ENCODE data around the gene FSTL4. TPM values are rescaled to one million over a fixed set of nuclear protein-coding genes. Genes with fewer than 3 reads are reported as not detected.

FSTL4 gene
- polyA plus RNA-seq, 1 of the 3 experiments (the other 2 are of a cell fraction) = not detected

- Histone ChIP-seq H3K79me2 (ENCODE audit: insufficient read depth) (no peaks in the 10 kb centered on the region), H3F3A (replicated peaks; ENCODE audit: insufficient read depth) (no peaks in the 10 kb centered on the region), H3K4me3 (ENCODE audit: low read depth in 2 of 2, low read length in 1 of 2) (no peak overlapping the region), H3K27ac (ENCODE audit: low read depth in 2 of 2, low read length in 1 of 2) (no peak overlapping the region), H3K27me3 (ENCODE audit: insufficient read depth) (no peaks in the 10 kb centered on the region; the same call in 1 of the 2 replicates), H4K20me1 (ENCODE audit: insufficient read depth) (no peaks in the 10 kb centered on the region), H3K9me2 (no peaks in the 10 kb centered on the region), H3K36me3 (replicated peaks in 1 of 2; ENCODE audit: control insufficient read depth in 1 of 2, insufficient read depth in 2 of 2, low read length in 1 of 2) (no peaks in the 10 kb centered on the region), H3K9ac (no peak overlapping the region), H3K4me1 (ENCODE audit: control insufficient read depth in 1 of 2, insufficient read depth in 2 of 2, low read depth in 1 of 2, low read length in 1 of 2) (no peaks in the 10 kb centered on the region), H3K4me2 (no peak overlapping the region), H2AFZ (ENCODE audit: low read depth) (no peak overlapping the region), H3K9me3 (no peaks in the 10 kb centered on the region)
- no peak for TF ChIP-seq EZH2phosphoT487 (IDR thresholded peaks at IDR 0.05; ENCODE audit: borderline replicate concordance, low read depth)
- TF ChIP-seq TEAD4 (IDR thresholded peaks at IDR 0.05; ENCODE audit: borderline replicate concordance, insufficient read depth) = no peak
- no peak for TF ChIP-seq IRF3 (IDR thresholded peaks at IDR 0.05; ENCODE audit: low read depth, low read length)
- no peak for TF ChIP-seq REST (IDR thresholded peaks at IDR 0.05; ENCODE audit: low read depth, low read length)
- TF ChIP-seq GABPA (IDR thresholded peaks at IDR 0.05; ENCODE audit: low read depth) = no peak
- TF ChIP-seq PBX3 (IDR thresholded peaks at IDR 0.05) = no peak
- no peak for TF ChIP-seq FOXJ3 (CRISPR knock-in tag; IDR thresholded peaks at IDR 0.05)
- TF ChIP-seq GATA2 (CRISPR knock-in tag; IDR thresholded peaks at IDR 0.05) = no peak
- TF ChIP-seq RXRA (IDR thresholded peaks at IDR 0.05; ENCODE audit: borderline replicate concordance, low read depth) = no peak
- no peak for TF ChIP-seq YY1 (IDR thresholded peaks at IDR 0.05; ENCODE audit: low read depth)
- TF ChIP-seq RCOR1 (IDR thresholded peaks at IDR 0.05; ENCODE audit: low read length) = no peak
- no peak for TF ChIP-seq FOSL2 (IDR thresholded peaks at IDR 0.05; ENCODE audit: borderline replicate concordance, low read depth)
- no peak for DNase-seq
- WGBS (ENCODE audit: low lambda C conversion rate) = 69% methylated on average over 15 of the region's 15 CpGs
- CTCF ChIA-PET = interaction anchor here (1.1 kb wide), 1 partner anchor 260 kb away, joined by 4 read pairs; no protein-coding TSS in a partner anchor
- POLR2A ChIA-PET = no interaction called here
Measured at GRCh38 chr5:133371371-133372155, 240.8 kb downstream of the FSTL4 start.

Measured in SK-N-SH (cell line).